ENCODE results near the gene MAS1. TPM values are rescaled to one million over a fixed set of nuclear protein-coding genes. Genes with fewer than 3 reads are reported as not detected.

The MAS1 gene
- total and polyA plus RNA-seq, 9 of the 15 experiments (the other 6 are each of a cell fraction or from before 2014, with no cell fraction given) = not detected

DNA sequence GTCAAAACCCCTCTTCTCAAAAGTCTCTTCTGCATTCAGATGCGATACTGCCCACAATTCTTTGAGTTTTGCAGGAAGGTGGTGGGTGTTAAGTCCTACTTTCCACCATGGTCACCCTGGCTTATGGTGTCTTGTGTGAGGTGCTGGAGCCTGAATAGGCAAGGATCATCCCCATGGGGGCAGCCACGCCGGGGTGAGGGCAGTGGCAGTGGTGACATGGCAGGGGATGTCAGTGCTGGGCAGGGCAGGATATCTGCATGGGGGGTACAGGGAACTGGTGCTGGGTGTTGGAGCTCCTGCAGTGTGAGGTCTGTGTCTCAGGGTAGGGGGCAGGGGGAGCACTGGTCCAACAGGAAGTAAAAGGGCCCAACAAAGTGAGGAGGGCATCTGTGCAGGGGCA lies 2.3 kb downstream of the MAS1 start:
- CTCF ChIA-PET (ENCODE audit: low intra/inter-chr PET ratio) = no interaction called here
- in situ Hi-C loops (cut with MboI) (no loop called here), intact Hi-C loops (cut with micrococcal nuclease) (no loop called here)
- no peak overlapping the region for H3K4me3 ChIP-seq
- peaks cover 73 to 74% of the 10 kb centered on the region in 2 experiments for H3K27me3 ChIP-seq (ENCODE audit: control insufficient read depth in 2 of 2, insufficient read depth in 2 of 2, low read length in 2 of 2)
- H2AFZ ChIP-seq (ENCODE audit: low read depth, low read length) = no peak overlapping the region
- ATAC-seq = no peak
- H3K9ac ChIP-seq (ENCODE audit: insufficient read depth in 1 of 2, low read depth in 2 of 2, low read length in 2 of 2) = no peak overlapping the region
- H3K9me1 ChIP-seq (ENCODE audit: control insufficient read depth, insufficient read depth, low read length) = no peaks in the 10 kb centered on the region
- BruUV-seq (replicated peaks) = no TSS peak
- H3K9me3 ChIP-seq (replicated peaks; ENCODE audit: control insufficient read depth, insufficient read depth, low read depth, low read length) = no peaks in the 10 kb centered on the region
- DNase-seq (ENCODE audit: extremely low read depth in 1 of 4, low spot score in 3 of 4) = no peak
- no peaks in the 10 kb centered on the region for H4K20me1 ChIP-seq (replicated peaks; ENCODE audit: control insufficient read depth, insufficient read depth, low read length)
- no peak overlapping the region for H3K4me2 ChIP-seq (ENCODE audit: insufficient read depth, low read length)
- H3K27ac ChIP-seq (ENCODE audit: extremely low read depth, low read depth, low read length) = no peak overlapping the region
- no peaks in the 10 kb centered on the region for H3K79me2 ChIP-seq (ENCODE audit: control insufficient read depth, insufficient read depth, low read length)
- FAIRE-seq = no peak
- H3K36me3 ChIP-seq (ENCODE audit: control insufficient read depth, insufficient read depth, low read length) = no peaks in the 10 kb centered on the region
- H3K4me1 ChIP-seq (replicated peaks in 1 of 2; ENCODE audit: control insufficient read depth in 2 of 2, insufficient read depth in 2 of 2, low read length in 2 of 2) = no peaks in the 10 kb centered on the region
- 0% methylated on average over 3 of the region's 3 CpGs for WGBS (ENCODE audit: insufficient coverage, low coverage, missing lambda C conversion rate)
- POLR2A ChIA-PET = interaction anchor here (0.6 kb wide), 1 partner anchor 17 kb away, joined by 3 read pairs; no protein-coding TSS in a partner anchor
- TF ChIP-seq BRCA1 (IDR thresholded peaks at IDR 0.05) (no peak), BRCA1 (CRISPR knock-in tag; IDR thresholded peaks at IDR 0.05) (no peak), NRF1 (conservative IDR thresholded peaks at IDR 0.05 in 1 of 2, IDR thresholded peaks at IDR 0.05 in 1 of 2) (no peak), ZNF79 (CRISPR knock-in tag; IDR thresholded peaks at IDR 0.05; ENCODE audit: low read depth) (no peak), LARP7 (IDR thresholded peaks at IDR 0.05) (no peak), NCOA2 (IDR thresholded peaks at IDR 0.05; ENCODE audit: partially characterized antibody in 2 of 2) (no peak), RFX1 (IDR thresholded peaks at IDR 0.05) (no peak), TGIF2 (CRISPR knock-in tag; IDR thresholded peaks at IDR 0.05) (no peak), MIER1 (IDR thresholded peaks at IDR 0.05; ENCODE audit: low read depth) (no peak), ZNF263 (CRISPR knock-in tag; IDR thresholded peaks at IDR 0.05; ENCODE audit: borderline replicate concordance) (no peak), GATA2 (CRISPR knock-in tag; IDR thresholded peaks at IDR 0.05) (no peak), MTA2 (IDR thresholded peaks at IDR 0.05; ENCODE audit: low read depth) (no peak), JUNB (CRISPR knock-in tag; conservative IDR thresholded peaks at IDR 0.05) (no peak)
- TF ChIP-seq, protein P1, sequence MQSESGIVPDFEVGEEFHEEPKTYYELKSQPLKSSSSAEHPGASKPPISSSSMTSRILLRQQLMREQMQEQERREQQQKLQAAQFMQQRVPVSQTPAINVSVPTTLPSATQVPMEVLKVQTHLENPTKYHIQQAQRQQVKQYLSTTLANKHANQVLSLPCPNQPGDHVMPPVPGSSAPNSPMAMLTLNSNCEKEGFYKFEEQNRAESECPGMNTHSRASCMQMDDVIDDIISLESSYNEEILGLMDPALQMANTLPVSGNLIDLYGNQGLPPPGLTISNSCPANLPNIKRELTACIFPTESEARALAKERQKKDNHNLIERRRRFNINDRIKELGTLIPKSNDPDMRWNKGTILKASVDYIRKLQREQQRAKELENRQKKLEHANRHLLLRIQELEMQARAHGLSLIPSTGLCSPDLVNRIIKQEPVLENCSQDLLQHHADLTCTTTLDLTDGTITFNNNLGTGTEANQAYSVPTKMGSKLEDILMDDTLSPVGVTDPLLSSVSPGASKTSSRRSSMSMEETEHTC (IDR thresholded peaks at IDR 0.05) = no peak
- TF ChIP-seq, protein P2, sequence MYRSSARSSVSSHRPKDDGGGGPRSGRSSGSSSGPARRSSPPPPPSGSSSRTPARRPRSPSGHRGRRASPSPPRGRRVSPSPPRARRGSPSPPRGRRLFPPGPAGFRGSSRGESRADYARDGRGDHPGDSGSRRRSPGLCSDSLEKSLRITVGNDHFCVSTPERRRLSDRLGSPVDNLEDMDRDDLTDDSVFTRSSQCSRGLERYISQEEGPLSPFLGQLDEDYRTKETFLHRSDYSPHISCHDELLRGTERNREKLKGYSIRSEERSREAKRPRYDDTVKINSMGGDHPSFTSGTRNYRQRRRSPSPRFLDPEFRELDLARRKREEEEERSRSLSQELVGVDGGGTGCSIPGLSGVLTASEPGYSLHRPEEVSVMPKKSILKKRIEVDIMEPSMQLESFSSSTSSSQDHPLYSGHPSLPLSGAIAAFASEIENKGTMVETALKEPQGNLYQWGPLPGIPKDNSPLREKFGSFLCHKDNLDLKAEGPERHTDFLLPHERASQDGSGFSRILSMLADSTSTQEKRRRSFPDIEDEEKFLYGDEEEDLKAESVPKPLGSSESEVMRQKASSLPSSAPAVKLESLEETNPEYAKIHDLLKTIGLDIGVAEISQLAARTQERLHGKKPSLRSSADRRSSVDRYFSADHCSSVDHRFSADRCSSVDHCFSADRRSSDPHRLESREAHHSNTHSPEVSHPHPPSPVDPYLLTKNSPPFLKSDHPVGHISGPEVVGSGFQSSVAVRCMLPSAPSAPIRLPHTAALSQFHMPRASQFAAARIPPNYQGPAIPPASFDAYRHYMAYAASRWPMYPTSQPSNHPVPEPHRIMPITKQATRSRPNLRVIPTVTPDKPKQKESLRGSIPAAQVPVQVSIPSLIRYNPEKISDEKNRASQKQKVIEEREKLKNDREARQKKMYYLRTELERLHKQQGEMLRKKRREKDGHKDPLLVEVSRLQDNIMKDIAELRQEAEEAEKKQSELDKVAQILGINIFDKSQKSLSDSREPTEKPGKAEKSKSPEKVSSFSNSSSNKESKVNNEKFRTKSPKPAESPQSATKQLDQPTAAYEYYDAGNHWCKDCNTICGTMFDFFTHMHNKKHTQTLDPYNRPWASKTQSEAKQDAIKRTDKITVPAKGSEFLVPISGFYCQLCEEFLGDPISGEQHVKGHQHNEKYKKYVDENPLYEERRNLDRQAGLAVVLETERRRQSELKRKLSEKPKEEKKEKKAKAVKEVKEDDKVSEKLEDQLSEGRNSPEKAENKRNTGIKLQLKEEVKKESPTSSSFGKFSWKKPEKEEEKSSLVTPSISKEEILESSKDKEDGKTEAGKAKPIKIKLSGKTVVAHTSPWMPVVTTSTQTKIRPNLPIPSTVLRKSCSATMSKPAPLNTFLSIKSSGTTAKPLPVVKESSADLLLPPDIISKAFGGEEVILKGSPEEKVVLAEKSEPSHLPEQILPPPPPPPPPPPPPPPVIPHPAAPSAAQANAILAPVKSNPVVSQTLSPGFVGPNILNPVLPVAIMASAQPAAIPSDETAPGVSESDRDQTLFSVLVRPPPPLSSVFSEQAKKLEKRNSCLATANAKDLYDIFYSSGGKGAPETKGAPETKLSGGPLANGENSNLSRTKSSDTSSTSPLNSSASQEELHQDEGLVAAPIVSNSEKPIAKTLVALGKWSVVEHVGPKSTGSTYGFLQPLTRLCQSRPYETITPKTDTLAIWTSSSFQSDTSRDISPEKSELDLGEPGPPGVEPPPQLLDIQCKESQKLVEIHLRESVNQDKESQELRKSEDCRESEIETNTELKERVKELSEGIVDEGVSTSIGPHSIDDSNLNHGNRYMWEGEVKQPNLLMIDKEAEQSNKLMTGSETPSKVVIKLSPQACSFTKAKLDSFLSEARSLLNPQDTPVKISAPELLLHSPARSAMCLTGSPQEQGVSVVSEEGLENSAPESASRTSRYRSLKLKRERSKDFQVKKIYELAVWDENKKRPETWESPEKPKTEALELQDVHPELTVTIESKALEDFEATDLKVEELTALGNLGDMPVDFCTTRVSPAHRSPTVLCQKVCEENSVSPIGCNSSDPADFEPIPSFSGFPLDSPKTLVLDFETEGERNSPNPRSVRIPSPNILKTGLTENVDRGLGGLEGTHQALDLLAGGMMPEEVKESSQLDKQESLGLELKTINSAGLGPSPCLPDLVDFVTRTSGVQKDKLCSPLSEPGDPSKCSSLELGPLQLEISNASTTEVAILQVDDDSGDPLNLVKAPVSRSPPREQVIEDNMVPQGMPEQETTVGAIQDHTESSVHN (IDR thresholded peaks at IDR 0.05; ENCODE audit: borderline replicate concordance in 1 of 2, low read depth in 1 of 2) = no peak

Measured in K562 (cell line).